Tongue (tissue), 2 donors: ENCODE measurements around the gene GRM1. TPM values are rescaled to one million over a fixed set of nuclear protein-coding genes. Genes with fewer than 3 reads are reported as not detected.
A peak's percentile ranks its signal among the peaks of the same experiment; 100 is the strongest.
"Not testable (repeated sequence)": the region's sequence is repeated elsewhere in the genome, so short reads cannot be mapped to it uniquely, and the experiment has no call there.

ENCODE experiments used
- DNase-seq: peaks from one replicate; pipeline ENCODE4 v3.0.0-alpha.2; 2015
- total RNA-seq: library from RNA; depleted of rRNA; stranded (reverse); fragments of >200 nt; gene quantifications from one replicate; pipeline ENCODE4 v1.2.3, GENCODE V29; 2014

Gene GRM1
- total RNA-seq, 1 donor from 2014 or later, result not detected

DNA sequence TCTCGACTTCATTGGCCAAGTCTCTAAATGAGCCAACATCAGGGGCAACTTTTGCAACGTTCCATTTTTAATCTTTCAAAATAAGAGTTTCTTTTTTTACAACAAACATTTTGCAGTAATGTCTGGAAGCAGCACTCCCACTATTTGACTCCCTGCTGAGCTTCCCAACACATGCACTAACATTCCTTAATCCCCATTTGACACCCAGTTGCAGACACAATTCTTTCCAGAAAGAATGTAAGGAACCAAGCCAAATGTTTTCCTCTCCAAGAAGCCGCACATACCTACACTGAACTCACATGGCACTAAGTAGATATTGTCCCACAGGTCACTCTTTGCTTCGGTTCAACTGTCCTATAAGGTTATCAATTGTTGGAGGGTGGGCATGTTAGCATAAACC lies 165.6 kb downstream of the GRM1 start:
- no peak for DNase-seq

DNA sequence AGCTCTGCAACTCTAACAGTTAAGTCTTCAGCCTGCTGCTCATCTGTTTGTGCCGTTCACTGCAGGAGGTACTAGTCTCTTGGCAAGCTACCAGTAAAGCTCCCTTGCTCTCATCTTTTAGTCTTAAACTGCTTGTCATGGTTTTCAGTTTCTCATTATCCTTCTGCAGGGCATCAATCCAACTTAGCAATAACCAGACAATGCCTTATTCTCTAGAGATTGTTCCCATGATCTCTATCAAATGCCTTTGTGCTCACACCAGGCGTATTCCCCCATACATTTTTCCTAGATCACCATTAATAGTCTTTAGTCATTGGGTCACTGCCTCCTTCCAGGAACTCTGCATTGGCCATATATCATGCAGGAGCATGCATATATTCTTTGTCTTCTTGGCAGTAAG lies 171.3 kb downstream of the GRM1 start:
- DNase-seq, result peak; percentile 87

GRCh38 chr6:146202570-146202969 lies 173.7 kb downstream of the GRM1 start:
- DNase-seq, result no peak

GRCh38 chr6:146209942-146210341 lies 181.1 kb downstream of the GRM1 start:
- no peak for DNase-seq

- DNase-seq, result no peak
Observed at GRCh38 chr6:146210406-146211083, 181.7 kb downstream of the GRM1 start.

GRCh38 chr6:146211646-146212045 lies 182.8 kb downstream of the GRM1 start:
- no peak for DNase-seq

DNA sequence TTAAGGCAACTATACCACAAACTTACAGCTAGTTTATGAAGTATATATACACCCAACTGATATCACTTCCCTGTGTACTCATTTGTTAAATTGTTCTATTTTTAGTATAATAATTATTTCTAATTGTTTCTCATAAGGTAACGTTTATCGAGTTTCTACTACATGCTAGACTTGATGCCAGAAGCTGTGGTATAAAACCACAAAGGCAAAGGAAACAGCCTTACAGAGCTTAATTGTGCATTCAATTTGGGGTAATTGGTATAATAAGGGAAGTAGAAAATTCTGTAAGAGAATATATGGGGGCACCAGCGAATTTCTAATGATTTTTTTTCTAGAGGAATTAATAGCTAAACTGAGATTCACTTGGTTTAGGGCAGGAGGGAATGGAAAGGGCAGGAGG lies 183.9 kb downstream of the GRM1 start:
- DNase-seq, result no peak

DNA sequence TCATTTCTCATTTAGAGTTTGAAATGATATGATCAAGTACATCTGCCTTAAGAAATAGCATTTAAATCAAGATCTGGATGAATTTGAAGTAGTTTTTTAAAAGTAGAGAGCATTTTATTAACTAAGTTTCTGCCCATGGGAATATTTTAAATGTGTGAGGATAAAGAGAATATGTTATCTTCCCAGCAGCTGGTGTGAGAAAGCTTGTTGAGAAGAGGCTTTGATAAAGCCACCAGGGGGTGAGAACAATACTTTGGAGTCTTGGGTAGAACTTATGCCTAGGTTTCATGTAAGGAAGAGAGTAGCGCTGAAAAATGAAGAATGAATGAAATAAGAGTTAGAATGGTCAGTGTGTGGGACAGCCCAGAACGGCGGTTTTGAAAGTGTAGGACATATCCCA lies 190.2 kb downstream of the GRM1 start:
- DNase-seq, result no peak

GRCh38 chr6:146224449-146224848 lies 195.6 kb downstream of the GRM1 start:
- no peak for DNase-seq

DNA sequence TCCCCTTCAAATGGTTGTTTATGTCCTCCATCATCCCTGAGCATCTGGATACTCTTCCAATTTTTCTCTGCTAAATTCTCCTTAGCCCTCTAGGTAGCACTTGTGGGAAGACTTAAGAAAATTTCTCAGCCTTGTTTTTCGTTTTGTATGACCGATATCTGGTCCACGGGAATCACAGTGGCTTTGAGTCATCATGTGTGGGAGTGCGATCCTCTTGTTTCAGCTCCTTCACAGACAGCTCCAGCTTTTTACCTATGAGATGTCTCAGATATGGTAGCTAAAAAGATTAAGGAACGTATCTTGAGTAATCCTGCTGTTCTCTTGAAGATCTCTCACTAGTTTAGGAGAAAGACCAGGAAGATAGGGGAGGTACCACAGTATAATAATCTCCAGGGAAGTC lies 196.1 kb downstream of the GRM1 start:
- no peak for DNase-seq

DNA sequence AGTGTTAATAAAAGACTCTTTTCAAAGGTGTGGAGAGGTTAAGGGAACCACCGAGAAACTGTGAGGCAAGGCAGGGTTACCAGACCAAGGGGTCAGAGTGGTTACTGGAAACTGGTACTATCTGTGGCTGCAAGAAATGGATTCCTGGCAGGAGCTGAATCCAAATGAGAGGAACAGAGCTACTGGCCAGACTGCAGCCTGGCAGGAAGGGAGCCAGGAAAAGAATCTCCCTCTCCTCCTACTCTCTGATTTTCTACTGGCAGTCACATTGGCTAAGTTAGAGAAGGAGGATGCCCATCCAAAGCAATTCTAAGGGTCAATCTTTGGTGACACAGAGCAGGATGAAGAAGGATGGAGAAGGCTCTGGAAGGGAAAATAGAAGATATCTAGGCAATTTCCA lies 211.5 kb downstream of the GRM1 start:
- no peak for DNase-seq

GRCh38 chr6:146240807-146241206 lies 211.9 kb downstream of the GRM1 start:
- DNase-seq, result no peak

GRCh38 chr6:146243646-146244045 lies 214.8 kb downstream of the GRM1 start:
- not testable (repeated sequence) for DNase-seq

DNA sequence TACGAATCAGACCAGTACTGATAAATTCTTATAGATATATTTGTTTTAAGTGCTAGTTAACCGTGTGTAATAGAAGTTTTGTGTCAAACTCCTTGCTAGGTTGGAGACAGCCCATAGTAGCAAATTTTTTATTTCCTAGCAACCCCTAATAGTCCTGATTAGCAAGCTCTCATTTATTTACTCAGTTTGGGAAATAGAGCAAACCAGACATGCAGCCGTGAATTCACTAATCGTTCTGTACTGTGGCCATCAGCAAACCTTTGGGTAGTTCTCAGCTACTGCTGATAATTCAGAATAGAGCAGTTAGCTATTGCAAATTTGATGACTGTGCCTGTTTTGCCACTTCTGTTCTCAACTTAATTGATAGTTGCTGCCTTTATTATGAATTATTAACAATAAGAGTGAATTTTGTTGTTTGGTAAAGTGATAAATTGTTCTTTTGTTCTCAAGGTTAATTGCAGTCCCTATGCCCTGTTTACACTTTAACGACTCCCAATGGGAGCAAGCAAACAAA lies 215.8 kb downstream of the GRM1 start:
- no peak for DNase-seq

DNA sequence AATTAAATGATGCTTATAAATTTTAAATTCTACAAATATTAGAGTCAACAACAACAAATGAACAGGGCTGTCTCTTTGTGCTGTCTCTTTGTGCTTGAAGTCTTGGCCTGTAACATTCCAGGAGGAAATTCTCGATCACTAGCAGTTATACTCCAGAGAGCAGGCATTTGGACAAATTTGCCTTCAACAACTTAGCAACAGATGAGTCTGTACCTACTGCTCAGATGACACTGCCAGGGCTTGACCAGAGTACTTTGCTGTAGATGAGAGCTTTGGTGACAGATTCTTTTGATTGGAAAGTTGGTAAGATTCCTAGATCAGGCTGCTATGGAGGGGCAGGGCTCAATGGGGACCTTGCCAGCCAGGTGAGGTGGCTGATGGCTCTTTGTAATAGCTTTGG lies 217.2 kb downstream of the GRM1 start:
- DNase-seq, result no peak

GRCh38 chr6:146253691-146254090 lies 224.8 kb downstream of the GRM1 start:
- peak; percentile 38 for DNase-seq

- DNase-seq, result no peak
Observed at GRCh38 chr6:146258206-146258605, 229.3 kb downstream of the GRM1 start.

DNA sequence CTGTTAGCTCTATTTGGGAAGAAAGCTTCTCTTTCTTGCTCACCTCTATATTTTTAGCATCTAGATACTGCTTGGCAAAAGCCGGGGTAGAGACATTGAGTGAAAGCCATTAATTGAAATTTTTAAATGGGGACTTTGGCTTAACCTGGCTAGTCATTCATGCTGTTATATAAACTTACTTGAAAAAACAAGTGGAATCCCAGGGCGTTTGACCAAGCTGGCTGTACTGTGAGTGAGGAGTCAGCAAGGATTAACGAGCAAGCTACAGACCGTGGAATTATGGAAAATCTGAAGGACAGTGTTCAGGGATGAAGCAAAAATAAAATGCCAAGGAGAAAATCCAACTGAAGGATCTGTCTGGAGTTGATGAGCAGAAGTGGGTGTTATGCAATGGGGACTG lies 232.0 kb downstream of the GRM1 start:
- DNase-seq, result no peak

DNA sequence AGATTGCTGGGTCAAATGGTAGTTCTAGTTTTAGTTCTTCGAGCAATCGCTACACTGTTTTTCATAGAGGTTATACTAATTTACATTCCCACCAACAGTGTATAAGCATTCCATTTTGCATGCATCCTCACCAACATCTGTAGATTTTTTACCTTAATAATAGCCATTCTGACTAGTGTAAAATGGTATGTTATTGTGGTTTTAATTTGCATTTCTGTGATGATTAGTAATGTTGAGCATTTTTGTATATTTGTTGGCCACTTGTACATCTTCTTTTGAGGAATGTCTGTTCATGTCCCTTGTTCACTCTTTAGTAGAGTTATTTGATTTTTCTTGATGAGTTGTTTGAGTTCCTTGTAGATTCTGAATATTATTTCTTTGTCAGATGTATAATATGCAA lies 236.2 kb downstream of the GRM1 start:
- DNase-seq, result no peak

DNA sequence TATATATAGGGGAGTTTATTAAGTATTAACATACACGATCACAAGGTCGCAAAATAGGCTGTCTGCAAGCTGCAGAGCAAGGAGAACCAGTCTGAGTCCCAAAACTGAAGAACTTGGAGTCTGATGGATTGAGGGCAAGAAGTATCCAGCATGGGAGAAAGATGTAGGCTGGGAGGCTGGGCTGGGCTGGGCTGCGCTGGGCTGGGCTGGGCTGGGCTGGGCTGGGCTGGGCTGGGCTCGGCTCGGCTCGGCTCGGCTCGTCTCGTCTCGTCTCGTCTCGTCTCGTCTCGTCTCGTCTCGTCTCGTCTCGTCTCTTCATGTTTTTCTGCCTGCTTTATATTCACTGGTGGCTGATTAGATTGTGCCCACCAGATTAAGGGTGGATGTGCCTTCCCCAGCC lies 238.6 kb downstream of the GRM1 start:
- no peak for DNase-seq

- DNase-seq, result no peak
Observed at GRCh38 chr6:146267946-146268345, 239.1 kb downstream of the GRM1 start.

DNA sequence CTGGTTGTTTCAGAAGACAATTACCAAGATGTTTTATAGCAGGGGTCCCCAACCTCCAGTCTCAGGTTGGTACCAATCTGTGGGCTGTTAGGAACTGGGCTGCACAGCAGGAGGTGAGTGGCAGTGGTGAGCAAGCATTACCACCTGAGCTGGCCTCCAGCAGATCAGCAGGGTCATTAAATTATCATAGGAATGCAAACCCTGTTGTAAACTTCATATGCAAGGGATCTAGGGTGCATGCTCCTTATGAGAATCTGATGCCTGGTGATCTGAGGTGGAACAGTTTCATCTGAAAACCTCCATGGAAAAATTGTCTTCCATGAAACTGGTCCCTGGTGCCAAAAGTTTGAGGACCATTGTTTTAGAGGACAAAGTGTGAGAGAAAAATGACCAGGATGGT lies 240.6 kb downstream of the GRM1 start:
- DNase-seq, result no peak

- peak; percentile 47 for DNase-seq
Observed at GRCh38 chr6:146271163-146271562, 242.3 kb downstream of the GRM1 start.

DNA sequence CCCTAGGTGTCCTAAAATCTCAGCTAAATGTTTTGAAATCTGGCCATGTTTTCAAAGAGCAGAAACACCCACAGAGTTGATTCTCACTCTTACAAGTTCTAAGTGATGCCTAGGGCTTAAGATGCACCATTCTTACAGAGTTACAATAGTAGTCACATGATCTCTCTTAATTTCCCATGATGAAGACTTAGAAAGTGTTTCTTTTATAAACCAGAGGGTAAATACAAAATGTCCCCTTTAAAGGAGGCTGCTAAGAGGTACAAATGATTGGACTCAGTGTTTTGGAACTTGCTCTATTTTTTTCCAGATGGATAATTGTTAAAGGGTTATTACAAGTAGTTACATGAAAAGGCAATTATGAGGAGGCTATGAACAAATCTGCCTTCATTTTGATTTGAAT lies 244.6 kb downstream of the GRM1 start:
- DNase-seq, result no peak

DNA sequence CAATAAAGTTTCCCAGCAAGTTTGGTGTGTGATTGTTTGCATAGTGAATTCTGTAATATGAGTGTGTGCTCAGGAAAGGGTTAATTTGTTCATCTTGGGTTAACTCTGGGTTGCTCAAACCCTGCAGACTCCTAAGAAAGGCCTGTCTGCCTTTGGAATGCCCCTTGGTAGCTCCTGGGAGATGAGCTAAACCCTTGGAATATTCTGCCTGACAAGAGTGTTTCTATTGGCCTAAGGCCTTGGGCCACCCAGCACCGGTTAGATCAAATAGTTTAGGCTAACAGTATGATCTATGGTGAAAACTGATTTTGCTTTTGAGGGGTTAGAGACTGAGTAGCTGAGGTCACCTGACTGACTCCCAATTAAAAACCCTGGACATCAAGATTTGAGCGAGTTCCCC lies 248.3 kb downstream of the GRM1 start:
- DNase-seq, result no peak
